GM18511 (cell line): ENCODE data around the gene DHRS4L2.
"Not testable (repeated sequence)": the region's sequence is repeated elsewhere in the genome, so short reads cannot be mapped to it uniquely, and the experiment has no call there.

Experiments
- ATAC-seq: cut with Tn5 transposase; IDR thresholded peaks from one replicate; pipeline ENCODE4 v1.9.1; 2021; ENCODE audit warnings: mild to moderate bottlenecking, moderate library complexity; ENCODE audit not compliant: unreplicated experiment

The DHRS4L2 gene

DNA sequence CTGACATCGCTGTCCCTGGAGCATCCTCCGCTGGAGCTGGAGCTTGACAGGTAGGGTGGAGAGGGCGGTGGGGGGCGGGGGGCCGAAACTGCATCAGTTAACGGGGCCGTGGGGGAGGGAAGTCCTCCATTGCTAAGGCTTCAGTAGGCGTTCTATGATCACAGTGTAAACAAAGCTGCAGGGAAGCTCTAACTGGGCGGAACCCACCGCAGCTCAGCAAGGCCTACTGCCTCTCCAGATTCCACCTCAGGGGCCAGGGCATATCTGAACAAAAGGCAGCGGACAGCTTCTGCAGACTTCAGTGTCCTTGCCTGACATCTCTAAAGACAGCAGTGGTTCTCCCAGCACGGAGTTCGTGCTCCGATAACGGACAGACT is 18.5 kb upstream of the DHRS4L2 start:
- not testable (repeated sequence) for ATAC-seq

DNA sequence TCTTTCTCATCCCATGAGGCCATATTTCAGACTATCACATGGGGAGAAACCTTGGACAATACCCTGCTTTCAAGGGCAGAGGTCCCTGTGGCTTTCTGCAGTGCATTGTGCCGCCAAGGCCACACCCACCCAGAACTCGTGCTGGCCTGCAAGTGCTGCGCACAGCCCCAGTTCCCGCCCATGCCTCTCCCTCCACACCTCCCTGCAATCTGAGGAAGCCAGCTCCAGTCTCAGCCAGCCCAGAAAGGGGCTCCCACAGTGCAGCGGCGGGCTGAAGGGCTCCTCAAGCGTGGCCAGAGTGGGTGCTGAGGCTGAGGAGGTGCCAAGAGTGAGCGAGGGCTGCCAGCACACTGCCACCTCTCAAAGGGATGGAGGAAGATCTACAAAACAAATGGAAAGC is 15.6 kb upstream of the DHRS4L2 start:
- not testable (repeated sequence) for ATAC-seq

DNA sequence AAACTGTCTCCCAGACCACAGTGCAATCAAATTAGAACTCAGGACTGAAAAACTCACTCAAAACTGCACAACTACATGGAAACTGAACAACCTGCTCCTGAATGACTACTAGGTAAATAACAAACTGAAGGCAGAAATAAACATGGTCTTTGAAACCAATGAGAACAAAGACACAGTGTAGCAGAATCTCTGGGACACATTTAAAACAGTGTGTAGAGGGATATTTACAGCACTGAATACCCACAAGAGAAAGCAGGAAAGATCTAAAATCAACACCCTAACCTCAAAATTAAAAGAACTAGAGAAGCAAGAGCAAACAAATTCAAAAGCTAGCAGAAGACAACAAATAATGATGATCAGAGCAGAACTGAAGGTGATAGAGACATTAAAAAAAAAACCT is 14.7 kb upstream of the DHRS4L2 start:
- not testable (repeated sequence) for ATAC-seq

DNA sequence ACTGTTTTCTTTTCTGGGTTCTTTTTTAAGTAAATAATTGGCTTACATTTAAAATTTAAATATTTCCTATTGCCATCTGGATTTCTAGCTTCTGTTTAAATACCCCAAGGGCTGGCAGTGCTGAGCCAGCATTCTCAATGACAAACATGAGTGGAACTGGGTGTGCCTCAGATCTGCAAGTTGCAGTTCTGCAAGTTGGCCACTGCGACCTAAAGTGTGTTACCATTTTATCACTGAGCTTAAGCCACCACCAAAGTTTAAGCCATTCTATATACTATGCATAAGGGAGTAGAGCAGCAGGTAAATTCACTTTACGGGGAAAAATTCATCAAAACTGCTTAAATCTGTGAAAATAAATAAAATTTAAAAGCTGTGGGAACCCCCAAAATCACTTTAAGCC is 11.5 kb upstream of the DHRS4L2 start:
- not testable (repeated sequence) for ATAC-seq

DNA sequence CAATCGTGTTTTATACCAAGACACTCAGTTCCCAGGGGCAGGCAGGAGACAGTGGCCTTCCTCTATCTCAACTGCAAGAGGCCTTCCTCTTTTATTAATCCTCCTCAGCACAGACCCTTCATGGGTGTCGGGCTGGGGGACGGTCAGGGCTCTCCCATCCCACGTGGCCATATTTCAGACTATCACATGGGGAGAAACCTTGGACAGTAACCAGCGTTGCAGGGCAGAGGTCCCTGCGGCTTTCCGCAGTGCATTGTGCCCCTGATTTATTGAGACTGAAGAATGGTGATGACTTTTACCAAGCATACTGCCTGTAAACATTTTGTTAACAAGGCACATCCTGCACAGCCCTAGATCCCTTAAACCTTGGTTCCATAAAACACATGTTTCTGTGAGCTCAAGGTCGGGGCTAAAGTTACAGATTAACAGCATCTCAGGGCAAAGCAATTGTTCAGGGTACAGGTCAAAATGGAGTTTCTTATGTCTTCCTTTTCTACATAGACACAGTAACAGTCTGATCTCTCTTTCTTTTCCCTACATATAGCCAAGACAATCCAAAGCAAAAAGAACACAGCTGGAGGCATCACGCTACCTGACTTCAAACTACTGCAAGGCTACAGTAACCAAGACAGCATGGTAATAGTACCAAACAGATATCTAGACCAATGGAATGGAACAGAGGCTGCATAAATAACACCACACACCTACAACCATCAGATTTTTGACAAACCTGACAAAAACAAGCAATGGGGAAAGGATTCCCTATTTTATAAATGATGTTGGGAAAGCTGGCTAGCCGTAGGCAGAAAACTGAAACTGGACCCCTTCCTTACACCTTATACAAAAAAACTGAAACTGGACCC is 6.5 kb upstream of the DHRS4L2 start:
- not testable (repeated sequence) for ATAC-seq

DNA sequence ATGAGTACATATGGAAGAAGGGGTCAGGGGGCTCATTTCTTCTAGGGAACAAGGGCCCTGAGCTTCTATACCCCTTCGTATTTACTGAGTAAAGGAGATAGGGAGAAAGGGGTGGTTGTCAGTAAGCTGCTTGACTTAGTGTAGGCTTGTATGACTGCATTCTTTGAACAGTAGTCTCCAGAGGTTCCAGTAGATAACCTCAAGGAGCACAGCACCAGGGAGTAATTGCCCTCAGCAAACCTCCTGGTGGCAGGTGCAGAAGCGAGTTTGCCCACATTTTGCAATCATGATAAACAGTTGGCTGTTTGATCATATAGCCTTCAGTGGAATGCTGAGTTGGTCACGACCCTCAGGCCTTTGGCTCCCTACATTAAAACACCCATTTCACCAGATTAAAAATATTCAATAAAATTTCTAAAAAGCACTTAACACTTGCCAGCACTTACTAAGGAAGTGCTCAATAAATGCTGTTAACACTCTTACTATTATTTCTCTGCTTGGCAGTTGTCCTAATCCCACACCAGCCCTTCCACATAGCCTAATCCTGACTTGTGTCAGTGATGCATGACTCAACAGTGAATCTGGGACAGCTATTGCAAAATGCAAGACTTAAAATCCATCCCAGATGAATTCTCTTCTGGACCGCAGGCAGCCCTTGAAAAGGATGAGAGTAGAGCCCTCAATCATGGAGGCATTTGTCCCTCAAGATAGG is 3.7 kb upstream of the DHRS4L2 start:
- ATAC-seq = no peak

DNA sequence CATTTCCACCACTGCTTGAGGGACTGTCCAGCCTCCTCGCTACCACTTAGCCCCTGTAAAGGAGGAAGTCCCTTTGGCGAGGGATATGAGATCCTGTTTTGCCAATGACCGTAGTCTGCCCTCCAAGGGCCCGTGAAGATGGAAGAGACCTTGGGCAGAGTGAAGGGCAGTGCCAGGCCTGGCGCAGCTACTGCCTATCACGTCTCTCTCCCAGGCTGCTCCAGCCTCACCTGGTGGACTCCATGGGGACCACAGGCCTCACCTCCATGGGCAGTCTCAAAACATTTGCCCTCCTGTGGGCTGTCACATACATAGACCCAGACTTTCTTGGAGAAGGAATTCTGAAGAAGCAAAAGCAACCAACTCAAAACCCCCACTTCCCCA is 514 bp upstream of the DHRS4L2 start:
- peak; percentile 32 for ATAC-seq

DNA sequence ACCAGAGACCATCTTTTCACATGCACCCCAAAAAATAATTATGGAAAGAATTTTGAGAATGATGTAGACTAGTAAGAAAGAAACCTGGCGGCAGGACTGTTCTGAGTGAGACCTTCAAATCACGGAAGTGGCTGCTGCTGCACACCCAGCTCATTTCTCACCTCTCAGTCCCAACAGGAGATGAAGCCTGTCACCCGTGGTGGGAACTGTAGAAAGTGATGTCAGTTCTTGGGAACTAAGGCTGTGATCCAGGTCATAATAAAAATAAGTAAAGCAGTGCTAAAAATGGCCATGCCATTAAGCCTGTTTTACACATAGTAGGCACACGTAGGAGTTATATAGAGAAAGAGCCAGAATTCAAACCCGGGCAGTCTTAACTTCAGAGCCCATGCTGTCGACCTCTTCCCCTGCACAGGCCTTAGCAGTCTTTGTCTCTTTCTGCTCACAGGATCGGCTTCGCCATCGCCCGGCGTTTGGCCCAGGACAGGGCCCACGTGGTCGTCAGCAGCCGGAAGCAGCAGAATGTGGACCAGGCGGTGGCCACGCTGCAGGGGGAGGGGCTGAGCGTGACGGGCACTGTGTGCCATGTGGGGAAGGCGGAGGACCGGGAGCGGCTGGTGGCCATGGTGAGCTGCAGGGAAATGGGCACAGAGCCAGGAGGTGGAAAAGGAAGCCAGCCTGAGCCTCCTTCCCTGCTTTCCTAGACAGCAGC is 1.2 kb downstream of the DHRS4L2 start:
- ATAC-seq = not testable (repeated sequence)

DNA sequence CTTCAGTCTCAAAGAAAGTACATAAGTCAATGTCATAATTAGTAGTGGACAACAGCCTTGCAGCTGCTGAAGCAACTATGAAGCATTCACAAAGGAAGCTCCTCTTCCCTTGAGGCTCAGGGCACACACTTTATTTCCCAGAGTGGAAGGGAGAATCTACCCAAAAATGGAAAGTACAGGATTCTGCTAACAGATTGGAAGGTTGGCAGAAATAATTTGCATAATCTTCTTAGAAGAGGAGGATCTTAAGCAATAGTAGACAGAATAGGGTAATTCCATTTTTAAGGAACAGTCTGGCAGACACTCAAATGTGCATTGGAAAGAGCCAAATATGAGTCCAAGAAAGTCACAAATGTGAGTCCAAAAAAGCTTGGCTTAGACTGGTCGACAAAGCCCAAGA is 2.2 kb downstream of the DHRS4L2 start:
- ATAC-seq = not testable (repeated sequence)

DNA sequence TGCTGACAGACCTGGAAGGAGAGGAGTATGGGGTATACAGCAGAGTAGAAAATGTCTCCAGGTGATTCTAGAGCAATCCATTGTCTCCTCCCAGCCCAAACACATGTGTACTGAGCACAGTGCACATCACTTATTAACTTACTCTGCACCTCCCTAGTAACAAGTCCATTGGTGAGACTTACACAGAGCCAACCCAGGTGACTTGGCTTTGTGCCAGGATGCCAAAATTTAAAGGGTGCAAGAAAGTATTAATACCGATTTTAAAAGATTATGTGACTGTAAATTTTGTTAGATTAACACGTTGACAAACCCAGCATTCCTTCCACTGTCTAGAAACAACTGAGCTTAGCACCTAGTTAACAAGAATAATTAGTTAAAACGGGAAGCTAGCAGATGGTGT is 4.3 kb downstream of the DHRS4L2 start:
- not testable (repeated sequence) for ATAC-seq

DNA sequence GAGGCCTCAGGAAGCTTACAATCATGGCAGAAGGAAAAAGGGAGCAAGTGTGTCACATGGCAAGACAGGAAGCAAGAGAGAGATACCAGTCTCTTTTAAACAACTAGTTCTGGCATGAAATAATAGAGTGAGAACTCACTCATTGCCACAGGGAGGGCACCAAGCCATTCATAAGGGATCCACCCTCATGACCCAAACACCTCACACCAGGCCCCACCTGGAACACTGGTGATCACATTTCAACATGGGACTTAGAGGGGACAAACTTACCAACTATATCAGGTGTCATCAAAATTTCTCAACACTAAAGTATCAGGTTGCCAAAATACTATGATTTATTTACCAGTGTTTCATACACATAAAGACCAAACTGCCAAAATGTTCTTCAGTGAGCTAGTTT is 7.3 kb downstream of the DHRS4L2 start:
- not testable (repeated sequence) for ATAC-seq

DNA sequence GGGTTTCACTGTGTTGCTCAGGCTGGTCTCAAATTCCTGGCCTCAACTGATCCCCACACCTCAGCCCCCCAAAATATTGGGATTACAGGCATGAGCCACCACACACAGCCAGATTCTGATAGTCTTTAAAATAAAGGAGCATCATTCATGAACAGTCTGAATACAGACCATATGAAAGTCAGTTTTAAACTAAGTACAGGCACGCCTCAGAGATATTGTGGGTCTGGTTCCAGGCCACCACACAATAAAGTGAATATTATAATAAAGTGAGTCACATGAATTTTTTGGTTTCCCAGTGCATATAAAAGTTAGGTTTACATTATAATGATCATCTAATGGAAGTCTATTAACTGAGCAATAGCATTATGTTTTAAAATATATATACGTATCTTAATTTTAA is 8.1 kb downstream of the DHRS4L2 start:
- ATAC-seq = not testable (repeated sequence)

DNA sequence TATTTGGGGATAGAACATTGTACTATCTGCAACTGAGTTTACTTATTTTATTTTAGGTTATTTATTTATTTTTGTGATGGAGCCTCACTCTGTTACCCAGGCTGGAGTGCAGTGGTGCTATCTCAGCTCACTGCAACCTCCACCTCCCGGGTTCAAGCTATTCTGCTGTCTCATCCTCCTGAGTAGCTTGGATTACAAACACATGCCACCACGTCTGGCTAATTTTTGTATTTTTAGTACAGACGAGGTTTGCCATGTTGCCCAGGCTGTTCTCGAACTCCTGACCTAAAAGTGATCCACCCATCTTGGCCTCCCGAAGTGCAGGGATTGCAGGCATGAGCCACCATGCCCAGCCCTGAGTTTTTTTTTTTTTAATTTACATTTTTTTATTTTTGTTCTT is 10.9 kb downstream of the DHRS4L2 start:
- not testable (repeated sequence) for ATAC-seq

DNA sequence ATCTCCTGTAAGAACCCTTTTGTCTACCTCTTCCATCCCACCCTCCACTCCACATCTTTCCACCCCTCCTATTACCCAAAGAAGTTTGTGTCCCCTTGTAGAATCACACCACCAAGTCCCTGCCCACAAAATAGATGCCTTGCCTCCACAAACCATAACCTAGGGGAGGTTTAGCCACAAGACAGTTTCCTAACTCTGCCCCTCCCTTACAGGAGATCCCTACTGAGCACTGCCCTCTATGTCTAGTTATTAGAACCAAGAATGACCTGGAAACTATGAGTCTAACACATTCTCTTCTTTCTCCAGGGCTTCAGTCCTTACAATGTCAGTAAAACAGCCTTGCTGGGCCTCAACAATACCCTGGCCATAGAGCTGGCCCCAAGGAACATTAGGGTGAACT is 12.3 kb downstream of the DHRS4L2 start:
- not testable (repeated sequence) for ATAC-seq

DNA sequence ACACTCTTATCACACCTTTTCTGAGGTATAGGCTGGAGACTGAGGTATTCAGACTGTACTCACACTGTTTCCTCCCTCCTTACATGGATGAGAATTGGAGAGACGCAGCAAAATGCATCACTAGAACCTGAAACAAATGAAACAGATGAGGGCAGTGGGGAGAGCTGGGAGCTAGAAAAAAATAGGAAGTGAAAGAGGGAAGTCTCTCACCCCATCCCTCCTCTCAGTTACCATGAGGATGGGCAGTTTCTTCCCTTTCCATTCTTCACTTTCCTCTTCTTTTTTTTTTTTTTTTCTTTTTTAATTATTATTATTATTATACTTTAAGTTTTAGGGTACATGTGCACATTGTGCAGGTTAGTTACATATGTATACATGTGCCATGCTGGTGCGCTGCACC is 12.9 kb downstream of the DHRS4L2 start:
- ATAC-seq = not testable (repeated sequence)

DNA sequence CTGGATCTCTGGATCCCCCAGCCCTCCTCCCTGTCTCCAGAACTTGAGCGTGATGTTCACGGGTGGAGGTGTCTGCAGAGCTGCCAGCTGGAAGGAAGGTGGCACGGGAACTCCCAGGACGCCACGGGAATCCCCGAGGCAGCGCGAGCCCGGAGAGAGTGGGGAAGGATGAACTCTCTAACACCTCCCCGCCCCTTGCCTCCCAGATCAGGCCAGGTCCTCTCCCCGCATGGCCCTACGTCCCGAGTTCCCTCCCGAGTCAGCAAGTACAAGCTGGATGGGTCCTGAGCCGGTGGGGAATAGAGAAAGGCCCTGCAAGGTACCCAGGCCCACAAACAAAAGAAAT is 17.7 kb downstream of the DHRS4L2 start:
- ATAC-seq = peak; percentile 45

DNA sequence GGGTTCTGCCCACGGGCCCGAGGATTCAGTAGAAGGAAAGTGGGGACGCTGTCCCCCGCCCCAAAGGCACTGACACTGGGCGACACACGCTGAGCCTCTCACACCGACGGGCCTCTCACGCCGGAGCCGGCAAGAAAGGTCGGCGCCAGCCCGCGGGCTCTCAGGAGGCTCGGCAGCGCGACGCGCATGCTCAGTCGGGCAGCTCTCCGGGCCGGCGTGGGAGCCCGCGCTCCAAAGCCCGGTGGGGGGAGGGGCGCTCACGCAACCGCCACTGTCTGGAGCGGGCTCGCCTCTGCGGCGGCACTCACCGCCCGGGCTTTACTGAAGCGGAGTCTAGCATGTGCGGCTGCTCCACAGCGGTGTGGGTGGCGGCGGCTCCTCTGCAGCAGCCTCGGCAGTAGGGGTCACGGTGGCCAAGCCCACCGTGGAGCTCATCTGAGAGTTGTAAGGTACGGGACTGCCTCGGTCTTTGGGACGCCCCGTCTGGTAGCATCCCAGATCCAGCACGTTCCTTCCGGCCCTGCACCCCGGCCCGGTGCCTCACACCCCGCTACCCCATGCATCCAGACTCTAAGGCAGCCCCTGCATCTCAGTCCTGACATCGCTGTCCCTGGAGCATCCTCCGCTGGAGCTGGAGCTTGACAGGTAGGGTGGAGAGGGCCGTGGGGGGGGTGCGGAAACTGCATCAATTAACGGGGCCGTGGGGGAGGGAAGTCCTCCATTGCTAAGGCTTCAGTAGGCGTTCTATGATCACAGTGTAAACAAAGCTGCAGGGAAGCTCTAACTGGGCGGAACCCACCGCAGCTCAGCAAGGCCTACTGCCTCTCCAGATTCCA is 18.3 kb downstream of the DHRS4L2 start:
- peak; percentile 91 for ATAC-seq

DNA sequence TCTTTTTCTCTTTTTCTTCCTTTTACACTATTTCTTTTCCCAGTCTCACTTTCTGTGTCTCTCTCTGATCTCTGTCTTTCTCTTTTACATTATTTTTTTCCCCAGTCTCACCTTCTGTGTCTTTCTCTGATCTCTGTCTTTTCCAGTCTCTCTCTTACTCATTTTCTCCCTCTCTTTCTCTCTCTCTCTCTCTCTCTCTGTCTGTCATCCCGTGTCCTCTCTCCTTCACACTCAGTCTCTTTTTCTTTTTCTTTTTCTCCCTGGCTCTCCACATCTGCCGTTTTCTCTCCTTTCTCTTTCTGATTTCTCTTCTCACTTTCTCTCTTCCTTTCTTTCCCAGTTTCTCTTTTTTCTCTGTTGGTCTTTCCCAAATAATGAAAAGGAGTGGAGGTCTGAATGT is 22.3 kb downstream of the DHRS4L2 start:
- no peak for ATAC-seq

DNA sequence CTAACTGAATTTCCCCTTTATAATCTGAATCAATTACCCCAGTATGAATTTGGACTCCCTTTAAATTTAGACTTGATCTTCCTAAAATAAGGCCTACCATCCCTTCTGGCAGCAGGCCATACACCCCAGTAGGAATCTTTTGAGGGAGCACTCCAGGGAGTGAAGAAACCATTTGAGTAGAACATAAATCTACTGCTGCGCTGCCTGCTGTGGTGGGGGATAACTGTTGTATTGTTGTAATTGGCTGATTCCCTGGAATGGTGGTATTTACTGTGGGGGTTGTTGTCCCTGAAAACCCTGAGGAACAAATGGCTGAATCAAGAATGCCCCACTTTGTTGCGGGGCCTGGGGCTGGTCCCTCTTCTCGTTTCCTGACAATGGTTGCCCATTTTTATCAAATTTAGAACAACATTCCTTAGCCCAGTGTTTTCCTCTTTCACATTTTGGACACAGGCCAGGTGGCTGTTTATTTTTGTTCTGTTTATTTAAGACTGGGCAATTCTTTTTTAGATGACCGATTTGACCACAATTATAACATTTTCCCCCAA is 24.1 kb downstream of the DHRS4L2 start:
- ATAC-seq = not testable (repeated sequence)
